GM12864 (cell line): ENCODE data around the gene ODC1.

ENCODE experiments used
- DNase-seq: peaks from one replicate; pipeline ENCODE4 v3.0.0-alpha.2; 2011; ENCODE audit warnings: low read depth
- H3K4me3 ChIP-seq: 2 replicates; pipeline ENCODE4 v1.5.1; 2011; ENCODE audit warnings: mild to moderate bottlenecking, low read depth, low read length, control low read depth
- CTCF ChIP-seq: IDR thresholded peaks from 2 replicates; pipeline ENCODE4 v1.5.1; 2011; ENCODE audit warnings: low read depth, mild to moderate bottlenecking, moderate library complexity, low read length, control low read depth, inconsistent platforms; ENCODE audit errors: missing control alignments

The ODC1 gene

GRCh38 chr2:10447895-10448575 is at the start of gene ODC1:
Gene ODC1, minus strand, starts transcription at chr2:10448327. Its CDS starts 3,295 bp downstream, at chr2:10445032.
- DNase-seq, result peak; percentile 78
- peak within 1 kb of the TSS; percentile 79 for H3K4me3 ChIP-seq
- TF ChIP-seq CTCF, result no peak

GRCh38 chr2:10497797-10498251 is 49.7 kb upstream of the ODC1 start:
- DNase-seq, result no peak
- H3K4me3 ChIP-seq, result no peak overlapping the region
- TF ChIP-seq CTCF, result no peak

GRCh38 chr2:10495988-10496313 is 47.8 kb upstream of the ODC1 start:
- DNase-seq, result no peak
- no peak overlapping the region for H3K4me3 ChIP-seq
- TF ChIP-seq CTCF, result no peak

- H3K4me3 ChIP-seq, result no peak overlapping the region
- DNase-seq, result no peak
- no peak for TF ChIP-seq CTCF
Observed at GRCh38 chr2:10495311-10495987, 47.3 kb upstream of the ODC1 start.

- no peak for TF ChIP-seq CTCF
- no peak for DNase-seq
- no peak overlapping the region for H3K4me3 ChIP-seq
Observed at GRCh38 chr2:10494351-10495066, 46.4 kb upstream of the ODC1 start.

- peak; percentile 25 for DNase-seq
- TF ChIP-seq CTCF, result no peak
- H3K4me3 ChIP-seq, result no peak overlapping the region
Observed at GRCh38 chr2:10493634-10494281, 45.6 kb upstream of the ODC1 start.
